HepG2 (cell line): ENCODE measurements around the gene KIF24. TPM values are rescaled to one million over a fixed set of nuclear protein-coding genes. Genes with fewer than 3 reads are reported as not detected.

Experiments used
- GZF1 ChIP-seq: sonication (generic); formaldehyde crosslinking; IDR thresholded peaks from 2 replicates; pipeline ENCODE4 v1.5.1; 2020; ENCODE audit warnings: mild to moderate bottlenecking, missing genetic modification reagents
- MED1 ChIP-seq: sonication (generic); formaldehyde crosslinking; IDR thresholded peaks from 2 replicates; pipeline ENCODE4 v1.4.0; 2020; ENCODE audit warnings: missing genetic modification reagents
- MIXL1 ChIP-seq: IDR thresholded peaks from 2 replicates; pipeline ENCODE4 v1.6.1; 2016
- PHF8 ChIP-seq: sonication (generic); formaldehyde crosslinking; IDR thresholded peaks from 2 replicates; pipeline ENCODE4 v1.5.0; 2020; ENCODE audit warnings: missing genetic modification reagents
- POGZ ChIP-seq: sonication (generic); formaldehyde crosslinking; IDR thresholded peaks from 2 replicates; pipeline ENCODE4 v1.4.0; 2020; ENCODE audit warnings: mild to moderate bottlenecking, missing genetic modification reagents
- PTBP1 ChIP-seq: fragments of 200-400 bp; formaldehyde crosslinking; IDR thresholded peaks from 2 replicates; pipeline ENCODE4 v1.6.1; 2018; ENCODE audit warnings: low read length, low read depth; ENCODE audit not compliant: poor library complexity, severe bottlenecking
- SIX1 ChIP-seq: sonication (generic); formaldehyde crosslinking; IDR thresholded peaks from 2 replicates; pipeline ENCODE4 v1.4.0; 2020; ENCODE audit warnings: missing genetic modification reagents, borderline replicate concordance
- SP2 ChIP-seq: sonication (generic); formaldehyde crosslinking; IDR thresholded peaks from 2 replicates; pipeline ENCODE4 v1.5.1; 2020; ENCODE audit warnings: mild to moderate bottlenecking, missing genetic modification reagents
- SPEN ChIP-seq: sonication (generic); formaldehyde crosslinking; IDR thresholded peaks from 2 replicates; pipeline ENCODE4 v1.5.1; 2020; ENCODE audit warnings: low read depth, mild to moderate bottlenecking, missing genetic modification reagents
- SRSF4 ChIP-seq: fragments of 200-400 bp; formaldehyde crosslinking; IDR thresholded peaks from one replicate; pipeline ENCODE4 v1.6.1; 2018; ENCODE audit warnings: mild to moderate bottlenecking, low read depth, low read length, moderate library complexity; ENCODE audit not compliant: poor library complexity, severe bottlenecking
- ZNF124 ChIP-seq: sonication (generic); formaldehyde crosslinking; IDR thresholded peaks from 2 replicates; pipeline ENCODE4 v1.4.0; 2020; ENCODE audit warnings: missing genetic modification reagents
- ZNF143 ChIP-seq: sonication (generic); formaldehyde crosslinking; IDR thresholded peaks from 2 replicates; pipeline ENCODE4 v1.4.0; 2020; ENCODE audit warnings: missing genetic modification reagents
- ZNF546 ChIP-seq: sonication (generic); formaldehyde crosslinking; conservative IDR thresholded peaks from 2 replicates; pipeline ENCODE4 v1.8.1; 2023; ENCODE audit warnings: mild to moderate bottlenecking, missing genetic modification reagents
- ZNF776 ChIP-seq: sonication (generic); formaldehyde crosslinking; IDR thresholded peaks from 2 replicates; pipeline ENCODE4 v1.4.0; 2020; ENCODE audit warnings: mild to moderate bottlenecking, missing genetic modification reagents
- ZNF878 ChIP-seq: sonication (generic); formaldehyde crosslinking; IDR thresholded peaks from 2 replicates; pipeline ENCODE4 v1.8.1; 2023; ENCODE audit warnings: mild to moderate bottlenecking, missing genetic modification reagents, moderate library complexity
- polyA plus RNA-seq, 8 experiments: library from polyadenylated mRNA; depleted of rRNA in 3 of 8; stranded (reverse) in 7 of 8; unstranded in 1 of 8; fragments of >200 nt; fragmentation: Illumina TruSeq in 4 of 8; extraction: Trizol in 4 of 8; gene quantifications; 2 replicates each; pipeline versions ENCODE4 v1.2.1 to v1.2.3, GENCODE V29; 2011 to 2016; ENCODE audit warnings: low read depth in 4 of 8, missing spikeins in 1 of 8, mixed read lengths in 1 of 8; ENCODE audit not compliant: insufficient read depth in 1 of 8
- total RNA-seq, 5 experiments: library from RNA; depleted of rRNA; stranded (reverse); fragments of >200 nt; fragmentation: Illumina TruSeq; extraction: Trizol; gene quantifications; 2 replicates each; pipeline ENCODE4 v1.2.3, GENCODE V29; 2016; ENCODE audit warnings: low read depth in 1 of 5
- TF ChIP-seq, protein P1 (sequence below), 2 experiments: sonication (generic) in 1 of 2; formaldehyde crosslinking in 1 of 2; IDR thresholded peaks; 2 replicates each; pipeline versions ENCODE4 v1.4.0 to v1.6.1; 2018 to 2020; ENCODE audit warnings: missing genetic modification reagents in 2 of 2, borderline replicate concordance in 1 of 2, low read depth in 1 of 2, mild to moderate bottlenecking in 1 of 2, missing biosample characterization in 1 of 2
- TF ChIP-seq, protein P2 (sequence below): sonication (generic); formaldehyde crosslinking; IDR thresholded peaks from 2 replicates; pipeline ENCODE4 v1.8.0; 2022; ENCODE audit warnings: mild to moderate bottlenecking, missing genetic modification reagents, borderline replicate concordance
- TF ChIP-seq, protein P3 (sequence below): sonication (generic); formaldehyde crosslinking; IDR thresholded peaks from 2 replicates; pipeline ENCODE4 v1.4.0; 2020; ENCODE audit warnings: missing genetic modification reagents
- TF ChIP-seq, protein P4 (sequence below): sonication (generic); formaldehyde crosslinking; IDR thresholded peaks from 2 replicates; pipeline ENCODE4 v1.5.0; 2020; ENCODE audit warnings: missing genetic modification reagents
- TF ChIP-seq, protein P5 (sequence below): sonication (generic); formaldehyde crosslinking; IDR thresholded peaks from 2 replicates; pipeline ENCODE4 v1.4.0; 2020; ENCODE audit warnings: mild to moderate bottlenecking, missing genetic modification reagents
- TF ChIP-seq, protein P6 (sequence below): IDR thresholded peaks from 2 replicates; pipeline ENCODE4 v1.6.1; 2016
- TF ChIP-seq, protein P7 (sequence below): sonication (generic); formaldehyde crosslinking; IDR thresholded peaks from 2 replicates; pipeline ENCODE4 v1.4.0; 2020; ENCODE audit warnings: mild to moderate bottlenecking, missing genetic modification reagents

The KIF24 gene
- total and polyA plus RNA-seq, 2 of the 13 experiments (the other 11 are each of a cell fraction or from before 2014, with no cell fraction given) = 1.1 to 3.0 TPM

DNA sequence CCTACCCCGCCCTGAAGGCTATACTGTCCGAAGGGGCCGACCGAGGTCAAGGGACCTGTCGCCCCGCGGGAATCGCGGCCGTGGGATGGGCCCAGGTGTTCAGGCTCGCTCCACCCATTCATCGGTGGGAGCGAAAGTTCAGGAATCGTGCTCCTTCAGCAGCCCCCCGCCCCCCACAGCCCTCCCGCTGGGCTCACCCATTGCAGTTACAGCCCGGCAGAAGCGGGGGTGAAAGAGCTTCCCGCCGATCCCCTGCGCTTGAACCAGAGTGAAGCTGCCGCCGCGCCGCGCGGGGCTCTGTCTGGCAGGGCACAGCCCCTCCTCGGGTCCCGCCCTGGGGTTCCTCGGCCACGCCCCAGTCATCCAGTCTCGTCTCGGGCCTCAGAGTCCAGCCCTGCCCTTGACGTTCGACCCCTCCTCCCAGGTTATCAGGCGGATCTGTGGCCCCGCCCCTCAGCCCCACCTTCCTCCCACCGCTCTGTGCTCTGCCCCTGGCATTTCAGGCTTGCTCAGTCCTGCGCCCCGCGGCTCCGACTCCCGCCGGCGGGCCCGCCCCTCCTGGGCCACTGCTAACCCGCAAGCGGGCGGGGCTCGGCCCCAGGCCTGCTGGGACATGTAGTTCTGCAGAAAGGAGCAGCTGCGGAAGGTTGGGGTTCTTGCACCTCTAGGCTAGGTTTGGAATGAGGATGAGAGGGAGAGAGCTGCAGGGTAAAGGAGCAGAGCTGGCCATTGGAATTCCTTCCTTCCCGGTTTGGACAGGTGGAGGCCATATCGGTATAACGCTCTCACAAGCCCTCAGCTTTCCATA, 47.7 kb upstream of the KIF24 start, which contains the start of gene MYORG (continued):
- TF ChIP-seq, protein P1, sequence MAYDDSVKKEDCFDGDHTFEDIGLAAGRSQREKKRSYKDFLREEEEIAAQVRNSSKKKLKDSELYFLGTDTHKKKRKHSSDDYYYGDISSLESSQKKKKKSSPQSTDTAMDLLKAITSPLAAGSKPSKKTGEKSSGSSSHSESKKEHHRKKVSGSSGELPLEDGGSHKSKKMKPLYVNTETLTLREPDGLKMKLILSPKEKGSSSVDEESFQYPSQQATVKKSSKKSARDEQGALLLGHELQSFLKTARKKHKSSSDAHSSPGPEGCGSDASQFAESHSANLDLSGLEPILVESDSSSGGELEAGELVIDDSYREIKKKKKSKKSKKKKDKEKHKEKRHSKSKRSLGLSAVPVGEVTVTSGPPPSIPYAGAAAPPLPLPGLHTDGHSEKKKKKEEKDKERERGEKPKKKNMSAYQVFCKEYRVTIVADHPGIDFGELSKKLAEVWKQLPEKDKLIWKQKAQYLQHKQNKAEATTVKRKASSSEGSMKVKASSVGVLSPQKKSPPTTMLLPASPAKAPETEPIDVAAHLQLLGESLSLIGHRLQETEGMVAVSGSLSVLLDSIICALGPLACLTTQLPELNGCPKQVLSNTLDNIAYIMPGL (CRISPR knock-in tag; IDR thresholded peaks at IDR 0.05; ENCODE audit: borderline replicate concordance in 1 of 2, low read depth in 1 of 2) = peak in 1 of 2 experiments; percentile 44; a peak in 1 of 4 replicates
- TF ChIP-seq SP2 (CRISPR knock-in tag) = 0 out of 2 replicates have a peak, but pooled peaks have one; percentile 26
- no peak for TF ChIP-seq PTBP1
- peak; percentile 39; the same call in 1 of the 2 replicates for TF ChIP-seq POGZ (CRISPR knock-in tag)
- no peak for TF ChIP-seq GZF1 (CRISPR knock-in tag)
- TF ChIP-seq, protein P2, sequence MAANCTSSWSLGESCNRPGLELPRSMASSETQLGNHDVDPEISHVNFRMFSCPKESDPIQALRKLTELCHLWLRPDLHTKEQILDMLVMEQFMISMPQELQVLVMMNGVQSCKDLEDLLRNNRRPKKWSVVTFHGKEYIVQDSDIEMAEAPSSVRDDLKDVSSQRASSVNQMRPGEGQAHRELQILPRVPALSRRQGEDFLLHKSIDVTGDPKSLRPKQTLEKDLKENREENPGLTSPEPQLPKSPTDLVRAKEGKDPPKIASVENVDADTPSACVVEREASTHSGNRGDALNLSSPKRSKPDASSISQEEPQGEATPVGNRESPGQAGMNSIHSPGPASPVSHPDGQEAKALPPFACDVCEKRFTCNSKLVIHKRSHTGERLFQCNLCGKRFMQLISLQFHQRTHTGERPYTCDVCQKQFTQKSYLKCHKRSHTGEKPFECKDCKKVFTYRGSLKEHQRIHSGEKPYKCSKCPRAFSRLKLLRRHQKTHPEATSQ (CRISPR knock-in tag) = peak; percentile 34; the same call in 1 of the 2 replicates
- peak; percentile 75 for TF ChIP-seq MED1
- no peak; the same call in 1 of the 2 replicates for TF ChIP-seq SPEN (CRISPR knock-in tag)
- TF ChIP-seq SIX1 (CRISPR knock-in tag) = no peak
- TF ChIP-seq, protein P3, sequence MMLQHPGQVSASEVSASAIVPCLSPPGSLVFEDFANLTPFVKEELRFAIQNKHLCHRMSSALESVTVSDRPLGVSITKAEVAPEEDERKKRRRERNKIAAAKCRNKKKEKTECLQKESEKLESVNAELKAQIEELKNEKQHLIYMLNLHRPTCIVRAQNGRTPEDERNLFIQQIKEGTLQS (CRISPR knock-in tag) = no peak
- TF ChIP-seq, protein P4, sequence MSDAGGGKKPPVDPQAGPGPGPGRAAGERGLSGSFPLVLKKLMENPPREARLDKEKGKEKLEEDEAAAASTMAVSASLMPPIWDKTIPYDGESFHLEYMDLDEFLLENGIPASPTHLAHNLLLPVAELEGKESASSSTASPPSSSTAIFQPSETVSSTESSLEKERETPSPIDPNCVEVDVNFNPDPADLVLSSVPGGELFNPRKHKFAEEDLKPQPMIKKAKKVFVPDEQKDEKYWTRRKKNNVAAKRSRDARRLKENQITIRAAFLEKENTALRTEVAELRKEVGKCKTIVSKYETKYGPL (CRISPR knock-in tag) = no peak
- TF ChIP-seq ZNF143 (CRISPR knock-in tag) = peak; percentile 96
- TF ChIP-seq ZNF776 (CRISPR knock-in tag) = 0 out of 2 replicates have a peak, but pooled peaks have one; percentile 76
- TF ChIP-seq SRSF4 = no peak
- peak; percentile 53 for TF ChIP-seq PHF8
- TF ChIP-seq, protein P5, sequence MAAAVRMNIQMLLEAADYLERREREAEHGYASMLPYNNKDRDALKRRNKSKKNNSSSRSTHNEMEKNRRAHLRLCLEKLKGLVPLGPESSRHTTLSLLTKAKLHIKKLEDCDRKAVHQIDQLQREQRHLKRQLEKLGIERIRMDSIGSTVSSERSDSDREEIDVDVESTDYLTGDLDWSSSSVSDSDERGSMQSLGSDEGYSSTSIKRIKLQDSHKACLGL (CRISPR knock-in tag) = peak; percentile 81
- TF ChIP-seq, protein P6, sequence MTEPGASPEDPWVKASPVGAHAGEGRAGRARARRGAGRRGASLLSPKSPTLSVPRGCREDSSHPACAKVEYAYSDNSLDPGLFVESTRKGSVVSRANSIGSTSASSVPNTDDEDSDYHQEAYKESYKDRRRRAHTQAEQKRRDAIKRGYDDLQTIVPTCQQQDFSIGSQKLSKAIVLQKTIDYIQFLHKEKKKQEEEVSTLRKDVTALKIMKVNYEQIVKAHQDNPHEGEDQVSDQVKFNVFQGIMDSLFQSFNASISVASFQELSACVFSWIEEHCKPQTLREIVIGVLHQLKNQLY = no peak
- 0 out of 2 replicates have a peak, but pooled peaks have one; percentile 55 for TF ChIP-seq ZNF124
- TF ChIP-seq MIXL1 = 0 out of 2 replicates have a peak, but pooled peaks have one; percentile 10
- no peak for TF ChIP-seq ZNF878 (CRISPR knock-in tag)
- TF ChIP-seq, protein P7, sequence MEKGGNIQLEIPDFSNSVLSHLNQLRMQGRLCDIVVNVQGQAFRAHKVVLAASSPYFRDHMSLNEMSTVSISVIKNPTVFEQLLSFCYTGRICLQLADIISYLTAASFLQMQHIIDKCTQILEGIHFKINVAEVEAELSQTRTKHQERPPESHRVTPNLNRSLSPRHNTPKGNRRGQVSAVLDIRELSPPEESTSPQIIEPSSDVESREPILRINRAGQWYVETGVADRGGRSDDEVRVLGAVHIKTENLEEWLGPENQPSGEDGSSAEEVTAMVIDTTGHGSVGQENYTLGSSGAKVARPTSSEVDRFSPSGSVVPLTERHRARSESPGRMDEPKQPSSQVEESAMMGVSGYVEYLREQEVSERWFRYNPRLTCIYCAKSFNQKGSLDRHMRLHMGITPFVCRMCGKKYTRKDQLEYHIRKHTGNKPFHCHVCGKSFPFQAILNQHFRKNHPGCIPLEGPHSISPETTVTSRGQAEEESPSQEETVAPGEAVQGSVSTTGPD = 0 out of 2 replicates have a peak, but pooled peaks have one; percentile 38
- TF ChIP-seq ZNF546 = no peak; the same call in 1 of the 2 replicates
